Neural cell (in vitro differentiated cells): Measurements from ENCODE around the gene RPS6KA1. TPM values are rescaled to one million over a fixed set of nuclear protein-coding genes. Genes with fewer than 3 reads are reported as not detected.
"Not testable (repeated sequence)": the region's sequence is repeated elsewhere in the genome, so short reads cannot be mapped to it uniquely, and the experiment has no call there.

Experiments used
- H2AFZ ChIP-seq: fragments of 200-600, 300-800 bp; sonication (generic), shearing (Covaris generic); 2 replicates; pipeline ENCODE4 v1.6.0; 2014; ENCODE audit warnings: low read depth, mild to moderate bottlenecking, antibody characterized with exemption, low read length, moderate library complexity
- H3F3A ChIP-seq: fragments of 200-600 bp; shearing (Covaris generic); 2 replicates; pipeline ENCODE4 v1.6.1; 2016; ENCODE audit warnings: mild to moderate bottlenecking, moderate library complexity, mixed read lengths, antibody characterized with exemption, low read length; ENCODE audit not compliant: insufficient read depth, poor library complexity, severe bottlenecking
- H3K27ac ChIP-seq: fragments of 200-600, 300-800 bp; sonication (generic), shearing (Covaris generic); 2 replicates; pipeline ENCODE4 v1.5.1; 2014; ENCODE audit warnings: mild to moderate bottlenecking, low read length, moderate library complexity
- H3K27me3 ChIP-seq: fragments of 300-800, 200-600 bp; sonication (generic), shearing (Covaris generic); 2 replicates; pipeline ENCODE4 v1.6.0; 2014; ENCODE audit warnings: mild to moderate bottlenecking, low read depth, low read length, moderate library complexity; ENCODE audit not compliant: insufficient read depth
- H3K36me3 ChIP-seq: fragments of 300-800, 200-600 bp; sonication (generic), shearing (Covaris generic); 2 replicates; pipeline ENCODE4 v1.5.1; 2014; ENCODE audit warnings: mild to moderate bottlenecking, antibody characterized with exemption, low read length, moderate library complexity; ENCODE audit not compliant: insufficient read depth
- H3K4me2 ChIP-seq: fragments of 300-800, 200-600 bp; sonication (generic), shearing (Covaris generic); 2 replicates; pipeline ENCODE4 v1.6.0; 2014; ENCODE audit warnings: mild to moderate bottlenecking, low read length
- H3K4me3 ChIP-seq: fragments of 300-800, 200-600 bp; sonication (generic), shearing (Covaris generic); 2 replicates; pipeline ENCODE4 v1.5.1; 2014; ENCODE audit warnings: mild to moderate bottlenecking, low read length, moderate library complexity
- H3K79me2 ChIP-seq: fragments of 200-600 bp; shearing (Covaris generic); replicated peaks from 2 replicates; pipeline ENCODE4 v1.6.0; 2014; ENCODE audit warnings: mild to moderate bottlenecking, low read length, moderate library complexity; ENCODE audit not compliant: insufficient read depth
- H3K9ac ChIP-seq: fragments of 300-800, 200-600 bp; sonication (generic), shearing (Covaris generic); 2 replicates; pipeline ENCODE4 v1.6.1; 2016; ENCODE audit warnings: mild to moderate bottlenecking, low read length, mixed read lengths
- H3K9me2 ChIP-seq: fragments of 200-600 bp; shearing (Covaris generic); 2 replicates; pipeline ENCODE4 v1.6.1; 2016; ENCODE audit warnings: mild to moderate bottlenecking, low read length, mixed read lengths; ENCODE audit not compliant: insufficient read depth
- H3K9me3 ChIP-seq: fragments of 200-600, 300-800 bp; sonication (generic), shearing (Covaris generic); 2 replicates; pipeline ENCODE4 v1.6.1; 2016; ENCODE audit warnings: mild to moderate bottlenecking, mixed run types, low read length, moderate library complexity, mixed read lengths
- H4K20me1 ChIP-seq: fragments of 200-600 bp; shearing (Covaris generic); 2 replicates; pipeline ENCODE4 v1.6.1; 2016; ENCODE audit warnings: mild to moderate bottlenecking, mixed run types; ENCODE audit not compliant: insufficient read depth
- CTCF ChIP-seq: fragments of 450-650 bp; IDR thresholded peaks from 2 replicates; pipeline ENCODE4 v1.5.1; 2014; ENCODE audit warnings: antibody characterized with exemption, mild to moderate bottlenecking, moderate library complexity; ENCODE audit not compliant: poor library complexity, severe bottlenecking
- EP300 ChIP-seq: fragments of 450-650 bp; conservative IDR thresholded peaks from 2 replicates; pipeline ENCODE4 v1.6.1; 2014; ENCODE audit warnings: antibody characterized with exemption, mild to moderate bottlenecking, moderate library complexity; ENCODE audit not compliant: poor library complexity, severe bottlenecking
- EZH2 ChIP-seq: fragments of 200-600, 300-800 bp; shearing (Covaris generic), sonication (generic); IDR thresholded peaks from 2 replicates; pipeline ENCODE4 v1.6.1; 2014; ENCODE audit warnings: antibody characterized with exemption, low read length, borderline replicate concordance, mild to moderate bottlenecking; ENCODE audit not compliant: insufficient read depth, poor library complexity, severe bottlenecking
- MXI1 ChIP-seq: fragments of 450-650 bp; conservative IDR thresholded peaks from 2 replicates; pipeline ENCODE4 v1.6.1; 2014; ENCODE audit warnings: antibody characterized with exemption, mild to moderate bottlenecking; ENCODE audit not compliant: poor library complexity, severe bottlenecking
- POLR2AphosphoS5 ChIP-seq: IDR thresholded peaks from 2 replicates; pipeline ENCODE4 v1.6.1; 2012
- RAD21 ChIP-seq: fragments of 450-650 bp; conservative IDR thresholded peaks from 2 replicates; pipeline ENCODE4 v1.6.1; 2014; ENCODE audit warnings: antibody characterized with exemption, mild to moderate bottlenecking, moderate library complexity
- SMC3 ChIP-seq: fragments of 450-650 bp; conservative IDR thresholded peaks from 2 replicates; pipeline ENCODE4 v1.6.1; 2014; ENCODE audit warnings: antibody characterized with exemption, mild to moderate bottlenecking, moderate library complexity; ENCODE audit not compliant: poor library complexity
- TAF1 ChIP-seq: IDR thresholded peaks from 2 replicates; pipeline ENCODE4 v1.6.1; 2012; ENCODE audit warnings: low read depth
- polyA plus RNA-seq: library from polyadenylated mRNA; depleted of rRNA; stranded (reverse); fragments of >200 nt; gene quantifications from 2 replicates; pipeline ENCODE4 v1.2.3, GENCODE V29; 2014
- TF ChIP-seq, protein P1 (sequence below): IDR thresholded peaks from 2 replicates; pipeline ENCODE4 v1.6.1; 2012; ENCODE audit warnings: borderline replicate concordance

Gene RPS6KA1
- polyA plus RNA-seq, 1 donor from 2014 or later, result 4.9 TPM

GRCh38 chr1:26585471-26585870 lies 55.9 kb downstream of the RPS6KA1 start:
- Histone ChIP-seq H3K9me2 (no peaks in the 10 kb centered on the region), H3F3A (no peaks in the 10 kb centered on the region), H3K4me2 (no peak overlapping the region), H3K4me3 (no peak overlapping the region), H3K36me3 (no peaks in the 10 kb centered on the region), H3K27ac (no peak overlapping the region), H3K9me3 (no peaks in the 10 kb centered on the region), H3K27me3 (no peaks in the 10 kb centered on the region), H4K20me1 (no peaks in the 10 kb centered on the region), H3K79me2 (no peaks in the 10 kb centered on the region), H3K9ac (no peak overlapping the region), H2AFZ (no peak overlapping the region)
- no peak for TF ChIP-seq EP300
- no peak for TF ChIP-seq CTCF
- no peak for TF ChIP-seq SMC3
- TF ChIP-seq MXI1, result no peak
- no peak for TF ChIP-seq RAD21
- TF ChIP-seq TAF1, result no peak
- TF ChIP-seq EZH2, result no peak
- TF ChIP-seq POLR2AphosphoS5, result no peak
- TF ChIP-seq, protein P1, sequence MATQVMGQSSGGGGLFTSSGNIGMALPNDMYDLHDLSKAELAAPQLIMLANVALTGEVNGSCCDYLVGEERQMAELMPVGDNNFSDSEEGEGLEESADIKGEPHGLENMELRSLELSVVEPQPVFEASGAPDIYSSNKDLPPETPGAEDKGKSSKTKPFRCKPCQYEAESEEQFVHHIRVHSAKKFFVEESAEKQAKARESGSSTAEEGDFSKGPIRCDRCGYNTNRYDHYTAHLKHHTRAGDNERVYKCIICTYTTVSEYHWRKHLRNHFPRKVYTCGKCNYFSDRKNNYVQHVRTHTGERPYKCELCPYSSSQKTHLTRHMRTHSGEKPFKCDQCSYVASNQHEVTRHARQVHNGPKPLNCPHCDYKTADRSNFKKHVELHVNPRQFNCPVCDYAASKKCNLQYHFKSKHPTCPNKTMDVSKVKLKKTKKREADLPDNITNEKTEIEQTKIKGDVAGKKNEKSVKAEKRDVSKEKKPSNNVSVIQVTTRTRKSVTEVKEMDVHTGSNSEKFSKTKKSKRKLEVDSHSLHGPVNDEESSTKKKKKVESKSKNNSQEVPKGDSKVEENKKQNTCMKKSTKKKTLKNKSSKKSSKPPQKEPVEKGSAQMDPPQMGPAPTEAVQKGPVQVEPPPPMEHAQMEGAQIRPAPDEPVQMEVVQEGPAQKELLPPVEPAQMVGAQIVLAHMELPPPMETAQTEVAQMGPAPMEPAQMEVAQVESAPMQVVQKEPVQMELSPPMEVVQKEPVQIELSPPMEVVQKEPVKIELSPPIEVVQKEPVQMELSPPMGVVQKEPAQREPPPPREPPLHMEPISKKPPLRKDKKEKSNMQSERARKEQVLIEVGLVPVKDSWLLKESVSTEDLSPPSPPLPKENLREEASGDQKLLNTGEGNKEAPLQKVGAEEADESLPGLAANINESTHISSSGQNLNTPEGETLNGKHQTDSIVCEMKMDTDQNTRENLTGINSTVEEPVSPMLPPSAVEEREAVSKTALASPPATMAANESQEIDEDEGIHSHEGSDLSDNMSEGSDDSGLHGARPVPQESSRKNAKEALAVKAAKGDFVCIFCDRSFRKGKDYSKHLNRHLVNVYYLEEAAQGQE, result no peak

GRCh38 chr1:26593385-26593784 lies 63.8 kb downstream of the RPS6KA1 start:
- no peaks in the 10 kb centered on the region for H3K36me3 ChIP-seq
- TF ChIP-seq EZH2 (no peak), POLR2AphosphoS5 (no peak), CTCF (no peak), MXI1 (no peak), TAF1 (no peak), EP300 (no peak), SMC3 (no peak), RAD21 (no peak)
- TF ChIP-seq, protein P1, result no peak

DNA sequence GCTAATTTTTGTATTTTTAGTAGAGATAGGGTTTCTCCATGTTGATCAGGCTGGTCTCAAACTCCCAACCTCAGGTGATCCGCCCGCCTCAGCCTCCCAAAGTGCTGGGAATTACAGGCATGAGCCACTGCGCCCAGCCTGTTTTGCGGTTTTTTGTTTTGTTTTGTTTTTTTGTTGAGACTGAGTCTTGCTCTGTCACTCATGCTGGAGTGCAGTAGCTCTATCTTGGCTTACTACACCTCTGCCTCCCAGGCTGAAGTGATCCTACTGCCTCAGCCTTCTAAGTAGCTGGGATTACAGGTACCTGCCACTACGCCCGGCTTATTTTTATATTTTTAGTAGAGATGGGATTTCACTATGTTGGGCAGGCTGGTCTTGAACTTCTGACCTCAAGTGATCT lies 65.0 kb downstream of the RPS6KA1 start:
- H3K27ac ChIP-seq, H3K9ac ChIP-seq, H3K9me2 ChIP-seq, H3K79me2 ChIP-seq, H3K4me2 ChIP-seq, H3K36me3 ChIP-seq, H3F3A ChIP-seq, H3K9me3 ChIP-seq, H3K27me3 ChIP-seq, H4K20me1 ChIP-seq, H3K4me3 ChIP-seq, H2AFZ ChIP-seq: not testable (repeated sequence)

More at GRCh38 chr1:26593385-26593784, 63.8 kb downstream of the RPS6KA1 start:
- Histone ChIP-seq H3K27me3 (no peaks in the 10 kb centered on the region), H4K20me1 (no peaks in the 10 kb centered on the region), H3F3A (no peaks in the 10 kb centered on the region), H3K27ac (no peak overlapping the region), H3K9me2 (no peaks in the 10 kb centered on the region), H3K79me2 (no peaks in the 10 kb centered on the region), H2AFZ (no peak overlapping the region), H3K9ac (no peak overlapping the region), H3K4me2 (no peak overlapping the region), H3K4me3 (no peak overlapping the region), H3K9me3 (no peaks in the 10 kb centered on the region)
